HG03064 (cell line): ENCODE measurements around the gene PKNOX1.
A peak's percentile ranks its signal among the peaks of the same experiment; 100 is the strongest.
"Not testable (repeated sequence)": the region's sequence is repeated elsewhere in the genome, so short reads cannot be mapped to it uniquely, and the experiment has no call there.

Experiments used
- ATAC-seq: cut with Tn5 transposase; IDR thresholded peaks from one replicate; pipeline ENCODE4 v1.9.1; 2021; ENCODE audit warnings: low read depth; ENCODE audit not compliant: unreplicated experiment

The PKNOX1 gene

DNA sequence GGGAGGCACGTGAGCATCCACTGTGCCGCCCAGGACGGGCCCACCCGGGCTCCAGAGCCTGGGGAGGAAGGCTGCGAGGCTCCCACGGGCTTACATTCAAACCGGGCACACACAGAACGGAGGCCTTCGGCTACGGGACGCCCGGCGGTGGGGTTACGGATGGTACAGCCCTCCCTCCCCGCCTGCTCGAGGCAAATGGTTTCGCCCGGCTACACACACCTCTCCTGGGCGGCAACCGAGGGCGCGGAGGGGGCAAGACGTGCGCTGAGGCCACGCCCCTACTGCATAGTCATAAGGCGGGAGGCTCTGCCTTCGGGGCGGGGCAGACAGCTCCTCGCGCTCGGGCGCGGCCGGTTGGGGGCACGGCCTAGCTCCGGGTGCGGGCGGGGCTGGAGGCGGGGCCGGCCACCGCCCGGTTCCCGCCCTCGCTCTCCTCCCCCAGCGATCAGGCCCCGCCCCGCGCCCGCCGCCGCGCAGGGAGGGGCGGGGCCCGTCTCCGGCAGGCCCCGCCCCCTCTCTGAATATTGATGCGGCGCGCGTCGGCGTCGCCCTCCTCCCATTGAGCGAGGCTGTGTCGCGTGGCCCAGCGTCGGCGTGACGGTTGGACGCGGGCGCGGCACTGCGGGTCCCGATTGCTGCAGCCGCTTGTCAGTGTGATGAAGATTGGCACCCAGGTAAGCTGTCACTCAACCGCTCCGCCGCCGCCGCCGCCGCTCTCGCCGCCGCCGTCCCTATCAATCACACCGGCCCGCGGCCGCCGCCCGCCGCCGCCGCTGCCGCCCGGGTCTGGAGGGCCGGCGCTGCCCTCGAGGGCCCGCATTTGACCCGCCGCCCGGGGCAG lies at the start of gene PKNOX1:
Gene PKNOX1 (plus strand): TSS at position 572 of the 841 bp plus-strand sequence. CDS start 29,820 bp downstream, outside the sequence.
- peak; percentile 84 for ATAC-seq

DNA sequence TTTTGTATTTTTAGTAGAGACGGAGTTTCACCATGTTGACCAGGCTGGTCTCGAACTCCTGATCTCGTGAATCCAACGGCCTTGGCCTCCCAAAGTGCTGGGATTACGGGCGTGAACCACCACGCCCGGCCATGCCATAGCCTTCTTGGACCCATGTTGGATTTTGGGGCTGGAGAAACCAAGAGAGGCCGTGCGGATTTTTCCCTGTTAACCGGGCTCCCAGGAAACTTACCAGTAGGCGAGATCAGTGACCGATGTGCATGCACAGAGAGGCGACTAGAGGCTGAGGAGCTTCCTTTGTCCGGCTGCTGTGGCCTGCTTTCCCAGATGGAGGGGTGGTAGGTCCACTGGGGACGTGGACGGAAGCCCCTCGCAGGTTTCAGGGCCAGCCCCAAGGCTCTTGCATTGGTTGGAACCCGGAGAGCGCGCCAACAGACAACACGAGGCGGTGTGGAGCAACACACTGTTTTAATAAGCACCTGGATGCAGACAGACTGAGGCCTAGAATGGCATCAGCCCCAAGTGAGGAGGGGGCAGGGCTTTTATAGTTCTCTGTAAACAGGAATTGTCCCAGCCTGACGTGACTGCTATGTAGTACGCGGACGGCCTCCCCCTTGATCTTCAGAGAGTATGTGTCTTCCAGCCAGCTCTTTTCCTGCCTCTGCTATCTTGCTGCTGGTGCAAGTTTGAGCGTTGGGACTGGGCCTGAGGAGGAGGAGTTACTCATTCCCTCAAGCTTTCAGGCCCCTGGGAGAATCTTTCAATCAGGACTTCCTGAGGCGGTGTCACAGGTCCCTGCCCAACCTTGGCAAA lies 49.0 kb upstream of the PKNOX1 start, which contains the start of gene ERVH48-1:
Gene ERVH48-1 (minus strand): TSS at position 517 of the 813 bp plus-strand sequence. CDS start 6,624 bp downstream, outside the sequence.
- no peak for ATAC-seq

- not testable (repeated sequence) for ATAC-seq
Measured at GRCh38 chr21:42927474-42928200, 46.7 kb upstream of the PKNOX1 start.

- ATAC-seq = no peak
Measured at GRCh38 chr21:42929969-42930368, 44.4 kb upstream of the PKNOX1 start.

DNA sequence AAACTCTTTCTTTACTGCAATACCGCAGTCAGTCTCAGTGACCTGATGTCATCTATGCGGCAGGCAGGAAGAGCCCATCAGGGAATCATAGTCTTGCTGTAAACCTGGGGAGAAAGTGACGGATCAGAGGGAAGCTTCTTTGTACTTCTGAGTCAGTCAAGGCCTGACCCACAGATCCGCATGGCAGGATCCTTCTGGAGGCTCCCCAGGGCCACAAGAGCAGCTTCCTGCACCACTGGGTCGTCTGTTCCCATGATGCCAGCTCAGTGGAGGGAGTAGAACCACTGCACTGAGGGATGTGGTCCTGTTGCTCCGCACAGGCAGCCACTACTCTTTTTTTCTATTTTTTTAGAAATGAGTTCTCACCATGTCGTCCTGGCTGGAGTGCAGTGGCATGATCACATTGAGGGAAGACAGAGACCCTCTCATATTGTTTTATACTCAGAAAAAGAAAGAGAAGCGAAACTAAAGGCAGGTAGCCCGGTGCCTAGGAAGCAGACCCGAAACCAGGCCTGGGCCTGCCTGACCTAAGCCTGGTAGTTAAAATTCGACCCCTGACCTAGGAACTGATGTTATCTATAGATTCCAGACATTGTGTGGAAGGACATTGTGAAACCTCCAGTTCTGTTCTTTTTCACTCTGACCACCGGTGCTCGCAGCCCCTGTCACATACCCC lies 42.7 kb upstream of the PKNOX1 start:
- no peak for ATAC-seq

- ATAC-seq = not testable (repeated sequence)
Measured at GRCh38 chr21:42932378-42933136, 41.8 kb upstream of the PKNOX1 start.

- not testable (repeated sequence) for ATAC-seq
Measured at GRCh38 chr21:42933137-42933970, 41.0 kb upstream of the PKNOX1 start.

DNA sequence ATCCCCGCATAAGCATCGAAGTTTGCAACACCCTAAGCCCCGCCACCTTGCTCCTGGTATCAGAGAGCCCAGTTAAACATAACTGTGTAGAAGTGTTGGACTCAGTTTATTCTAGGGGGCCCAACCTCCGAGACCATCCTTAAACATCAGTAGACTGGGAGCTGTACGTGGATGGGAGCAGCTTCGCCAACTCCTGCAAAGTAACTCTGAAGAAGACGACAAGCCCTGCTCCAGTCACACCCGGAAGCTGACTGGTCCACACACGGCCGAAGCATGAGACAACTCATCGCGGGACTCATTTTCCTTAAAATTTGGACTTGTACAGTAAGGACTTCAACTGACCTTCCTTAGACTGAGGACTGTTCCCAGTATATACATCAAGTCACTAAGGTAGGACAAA lies 40.4 kb upstream of the PKNOX1 start:
- ATAC-seq = not testable (repeated sequence)

- not testable (repeated sequence) for ATAC-seq
Measured at GRCh38 chr21:42936360-42936759, 38.0 kb upstream of the PKNOX1 start.

- not testable (repeated sequence) for ATAC-seq
Measured at GRCh38 chr21:42937034-42937940, 37.1 kb upstream of the PKNOX1 start.

DNA sequence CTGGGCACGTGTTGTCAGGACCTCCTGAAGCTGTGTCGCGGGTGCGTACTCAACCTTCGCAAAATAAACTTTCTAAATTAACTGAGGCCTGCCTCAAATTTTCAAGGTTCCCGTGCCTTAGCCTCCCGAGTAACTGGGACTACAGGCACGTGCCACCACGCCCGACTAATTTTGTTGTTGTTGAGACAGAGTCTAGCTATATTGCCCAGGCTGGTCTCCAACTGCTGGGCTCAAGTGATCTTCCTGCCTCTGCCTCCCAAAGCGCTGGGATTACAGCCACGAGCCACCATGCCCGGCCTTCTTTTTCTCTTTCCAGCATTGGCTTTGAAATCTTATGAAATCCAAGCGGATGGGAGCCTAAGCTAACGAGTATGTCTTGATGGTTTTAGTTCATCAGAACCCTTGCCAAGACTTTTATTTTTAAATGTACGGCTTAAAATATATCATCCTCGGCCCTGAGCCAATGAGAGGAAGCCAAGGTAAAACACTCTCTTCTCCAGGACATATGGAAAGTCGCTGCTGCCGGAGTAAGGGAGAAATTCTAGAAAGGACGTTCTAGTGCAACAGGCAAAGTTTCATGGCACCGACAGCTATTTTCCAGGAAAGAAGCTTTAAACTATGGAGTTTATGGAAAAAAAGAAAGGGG lies 36.3 kb upstream of the PKNOX1 start:
- no peak for ATAC-seq

- not testable (repeated sequence) for ATAC-seq
Measured at GRCh38 chr21:42938606-42938995, 35.8 kb upstream of the PKNOX1 start.

DNA sequence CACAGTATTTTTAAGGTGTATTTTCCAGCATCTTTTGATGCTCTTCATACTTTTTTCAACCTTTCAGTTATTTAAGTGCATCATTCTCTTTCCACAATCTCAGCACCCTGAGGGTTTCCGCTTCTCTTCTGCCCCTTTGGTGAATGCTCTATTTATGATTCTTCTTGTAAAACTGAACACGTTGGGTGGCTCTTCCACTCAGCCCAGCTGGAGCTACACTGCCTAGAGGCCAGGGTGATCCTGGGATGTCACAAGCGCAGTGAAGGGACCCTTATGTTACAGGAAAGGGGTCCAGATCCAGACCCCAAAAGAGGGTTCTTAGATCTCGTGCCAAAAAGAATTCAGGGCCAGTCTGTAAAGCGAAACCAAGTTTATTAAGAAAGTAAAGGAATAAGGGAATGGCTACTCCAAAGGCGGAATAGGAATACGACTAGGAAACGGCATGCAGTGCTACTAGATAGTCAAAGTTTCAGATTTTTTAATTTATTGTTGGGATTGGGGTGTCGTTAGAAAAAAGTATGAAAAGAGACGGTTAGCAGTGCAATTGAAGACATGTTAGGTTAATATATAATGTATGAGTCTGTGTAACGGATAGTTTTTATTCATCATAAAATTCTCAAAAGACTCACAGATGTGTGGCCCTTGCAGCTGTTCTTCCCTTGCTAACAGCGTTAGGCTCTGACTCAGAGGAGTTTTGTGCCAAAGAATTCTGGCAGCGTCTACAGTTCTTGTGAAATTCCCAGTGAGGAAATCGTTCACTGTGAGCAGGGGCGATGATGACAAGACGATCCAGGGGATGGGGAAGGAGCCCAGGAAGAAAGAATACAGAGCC lies 34.6 kb upstream of the PKNOX1 start:
- no peak for ATAC-seq

GRCh38 chr21:42941696-42942085 lies 32.7 kb upstream of the PKNOX1 start:
- no peak for ATAC-seq

- ATAC-seq = no peak
Measured at GRCh38 chr21:42942244-42942643, 32.1 kb upstream of the PKNOX1 start.

DNA sequence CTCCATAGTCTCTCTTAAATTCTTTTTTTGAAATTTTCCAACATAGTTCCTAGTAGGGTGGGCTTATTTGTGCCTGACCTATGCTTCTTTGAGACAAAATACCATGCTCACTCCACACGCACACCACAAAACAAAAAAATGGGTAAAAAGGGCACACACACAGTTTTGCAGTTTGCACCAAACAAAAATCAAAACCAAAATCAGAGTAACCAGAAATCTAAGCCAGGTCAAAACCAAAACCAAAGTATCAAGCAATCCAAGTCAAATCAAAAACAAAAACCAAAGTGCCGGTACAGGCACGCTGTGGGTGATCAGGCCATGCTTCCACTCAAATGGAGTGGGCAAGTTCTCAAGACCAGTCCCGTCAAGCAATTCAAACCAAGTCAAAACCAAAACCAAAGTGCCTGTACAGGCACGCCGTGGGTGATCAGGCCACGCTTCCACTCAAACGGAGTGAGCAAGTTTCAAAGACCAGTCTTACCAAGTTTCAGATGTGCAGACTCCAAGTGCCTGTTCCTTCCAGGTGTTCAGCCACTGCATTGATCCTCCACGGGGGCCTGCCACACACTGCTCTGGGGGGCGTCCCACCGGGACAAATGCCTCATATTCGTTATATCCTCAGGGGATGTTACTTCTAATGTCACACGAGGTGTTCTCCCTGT lies 25.1 kb upstream of the PKNOX1 start:
- ATAC-seq = not testable (repeated sequence)
